ENCODE results near the gene IDH2. TPM values are rescaled to one million over a fixed set of nuclear protein-coding genes. Genes with fewer than 3 reads are reported as not detected.

Gene IDH2
- total and polyA plus RNA-seq, 2 of the 4 experiments (the other 2 are of a cell fraction) = 84.9 to 118 TPM

DNA sequence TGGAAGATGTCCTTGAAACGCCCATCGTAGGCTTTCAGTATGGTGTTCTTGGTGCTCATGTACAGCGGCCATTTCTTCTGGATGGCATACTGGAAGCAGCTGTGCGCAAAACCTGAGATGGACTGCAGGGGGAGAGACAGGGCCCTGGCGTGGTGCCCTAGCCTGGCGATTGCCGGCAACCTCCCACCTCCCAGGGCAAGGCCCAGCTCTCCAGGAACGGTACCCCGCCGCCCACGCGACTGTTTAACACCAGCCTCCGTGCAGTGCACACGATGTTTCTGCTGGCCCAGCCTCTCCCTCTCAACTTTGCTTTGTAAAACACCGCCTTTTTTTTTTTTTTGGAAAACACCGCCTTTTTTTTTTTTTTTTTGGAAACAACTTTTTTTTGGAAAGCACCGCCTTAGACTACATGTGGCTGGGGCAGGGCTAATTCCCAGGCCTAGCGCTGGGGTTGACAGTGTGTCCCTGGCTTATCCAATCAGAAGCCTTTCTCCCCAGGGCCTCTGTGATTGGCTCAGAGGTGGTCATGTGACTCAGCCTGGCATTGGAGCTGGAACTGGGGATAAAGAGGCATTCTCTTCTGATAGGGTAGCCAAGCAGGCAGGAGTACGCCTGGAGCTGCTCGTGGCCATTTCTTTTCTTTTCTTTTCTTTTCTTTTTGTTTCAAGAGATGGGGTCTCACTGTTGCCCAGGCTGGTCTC is 14.7 kb downstream of the IDH2 start:
- H3K14ac ChIP-seq (replicated peaks; ENCODE audit: low read depth, low read length) = no peak overlapping the region
- no peak overlapping the region for H3K23ac ChIP-seq (ENCODE audit: low read depth, low read length)
- no peak overlapping the region for H2AFZ ChIP-seq (replicated peaks; ENCODE audit: low read length, poor library complexity)
- no peak overlapping the region for H2AK5ac ChIP-seq (ENCODE audit: low read depth, low read length)
- H4K20me1 ChIP-seq (ENCODE audit: insufficient read depth, low read length) = peaks cover 12% of the 10 kb centered on the region; the same call in 1 of the 2 replicates
- H4K8ac ChIP-seq (ENCODE audit: low read depth in 2 of 2, low read length in 2 of 2) = no peak overlapping the region
- H3K27ac ChIP-seq (ENCODE audit: insufficient read depth, low read length) = no peak overlapping the region
- ChIA-PET POLR2A (ENCODE audit: unreplicated experiment) (no interaction called here), CTCF (interaction anchor here (0.7 to 1.6 kb wide), 2 partner anchors 16 to 134 kb away, joined by 3 to 4 read pairs; no protein-coding TSS in a partner anchor)
- peaks cover 54% of the 10 kb centered on the region for H3K36me3 ChIP-seq (ENCODE audit: control insufficient read depth, insufficient read depth, low read length)
- H3K27me3 ChIP-seq (ENCODE audit: control insufficient read depth, insufficient read depth, low read length) = no peaks in the 10 kb centered on the region
- H2BK5ac ChIP-seq (ENCODE audit: low read depth, low read length, poor library complexity, severe bottlenecking) = no peak overlapping the region
- in situ Hi-C loops (cut with MboI; ENCODE audit: low sequenced_read_pairs) (no loop called here), intact Hi-C loops (cut with micrococcal nuclease) (loop anchor here (5.0 to 10.0 kb wide), 2 partner anchors 137 to 345 kb away; no protein-coding TSS in a partner anchor), dilution Hi-C loops (cut with HindIII; ENCODE audit: low sequenced_read_pairs, unreplicated experiment) (no loop called here)
- no peak overlapping the region for H2BK120ac ChIP-seq (ENCODE audit: low read depth, low read length)
- H4K5ac ChIP-seq (ENCODE audit: low read depth, low read length) = no peak overlapping the region
- H3K9me1 ChIP-seq (ENCODE audit: insufficient read depth, low read length) = peaks cover 3% of the 10 kb centered on the region; the same call in 1 of the 2 replicates
- H3K4me2 ChIP-seq (ENCODE audit: low read depth, low read length) = no peak overlapping the region
- no peak overlapping the region for H3K18ac ChIP-seq (ENCODE audit: low read depth, low read length)
- TF ChIP-seq RAD21 (IDR thresholded peaks at IDR 0.05; ENCODE audit: low read length) (peak; percentile 22; the same call in 1 of the 2 replicates), CEBPB (IDR thresholded peaks at IDR 0.05; ENCODE audit: low read depth, low read length) (no peak), SMC3 (IDR thresholded peaks at IDR 0.05; ENCODE audit: low read depth, low read length) (0 out of 2 replicates have a peak, but pooled peaks have one; percentile 8)
- TF ChIP-seq, protein P1, sequence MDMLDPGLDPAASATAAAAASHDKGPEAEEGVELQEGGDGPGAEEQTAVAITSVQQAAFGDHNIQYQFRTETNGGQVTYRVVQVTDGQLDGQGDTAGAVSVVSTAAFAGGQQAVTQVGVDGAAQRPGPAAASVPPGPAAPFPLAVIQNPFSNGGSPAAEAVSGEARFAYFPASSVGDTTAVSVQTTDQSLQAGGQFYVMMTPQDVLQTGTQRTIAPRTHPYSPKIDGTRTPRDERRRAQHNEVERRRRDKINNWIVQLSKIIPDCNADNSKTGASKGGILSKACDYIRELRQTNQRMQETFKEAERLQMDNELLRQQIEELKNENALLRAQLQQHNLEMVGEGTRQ (IDR thresholded peaks at IDR 0.05; ENCODE audit: low read depth, low read length) = peak; percentile 78
- TF ChIP-seq, protein P2, sequence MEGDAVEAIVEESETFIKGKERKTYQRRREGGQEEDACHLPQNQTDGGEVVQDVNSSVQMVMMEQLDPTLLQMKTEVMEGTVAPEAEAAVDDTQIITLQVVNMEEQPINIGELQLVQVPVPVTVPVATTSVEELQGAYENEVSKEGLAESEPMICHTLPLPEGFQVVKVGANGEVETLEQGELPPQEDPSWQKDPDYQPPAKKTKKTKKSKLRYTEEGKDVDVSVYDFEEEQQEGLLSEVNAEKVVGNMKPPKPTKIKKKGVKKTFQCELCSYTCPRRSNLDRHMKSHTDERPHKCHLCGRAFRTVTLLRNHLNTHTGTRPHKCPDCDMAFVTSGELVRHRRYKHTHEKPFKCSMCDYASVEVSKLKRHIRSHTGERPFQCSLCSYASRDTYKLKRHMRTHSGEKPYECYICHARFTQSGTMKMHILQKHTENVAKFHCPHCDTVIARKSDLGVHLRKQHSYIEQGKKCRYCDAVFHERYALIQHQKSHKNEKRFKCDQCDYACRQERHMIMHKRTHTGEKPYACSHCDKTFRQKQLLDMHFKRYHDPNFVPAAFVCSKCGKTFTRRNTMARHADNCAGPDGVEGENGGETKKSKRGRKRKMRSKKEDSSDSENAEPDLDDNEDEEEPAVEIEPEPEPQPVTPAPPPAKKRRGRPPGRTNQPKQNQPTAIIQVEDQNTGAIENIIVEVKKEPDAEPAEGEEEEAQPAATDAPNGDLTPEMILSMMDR (conservative IDR thresholded peaks at IDR 0.05; ENCODE audit: low read depth, low read length) = peak; percentile 31; the same call in 1 of the 2 replicates
- BruUV-seq (replicated peaks) = no TSS peak
- no peak for ATAC-seq (ENCODE audit: low read depth)
- H3K9ac ChIP-seq (ENCODE audit: low read depth, low read length) = no peak overlapping the region
- H2BK15ac ChIP-seq (ENCODE audit: low read depth, low read length) = no peak overlapping the region
- no peak overlapping the region for H2BK20ac ChIP-seq (ENCODE audit: low read depth, low read length)
- H3K4me1 ChIP-seq (ENCODE audit: control insufficient read depth, insufficient read depth, low read length) = no peaks in the 10 kb centered on the region
- H3K4ac ChIP-seq (ENCODE audit: low read depth, low read length) = no peak overlapping the region
- no peak overlapping the region for H2AK9ac ChIP-seq (replicated peaks; ENCODE audit: low read depth, low read length, poor library complexity)
- H3K9me3 ChIP-seq (ENCODE audit: control insufficient read depth, insufficient read depth, low read length) = no peaks in the 10 kb centered on the region
- peak; percentile 36 for DNase-seq
- no peak overlapping the region for H3K4me3 ChIP-seq (ENCODE audit: insufficient read depth, low read depth, low read length)
- H4K91ac ChIP-seq (ENCODE audit: insufficient read depth, low read depth, low read length) = no peak overlapping the region
- H3K56ac ChIP-seq (ENCODE audit: extremely low read depth, insufficient read depth, low read length) = no peak overlapping the region
- WGBS, 2 experiments (ENCODE audit: extremely low coverage in 2 of 2, insufficient read length in 1 of 2) = 100% methylated on average over 5 of the region's 20 CpGs; no CpG with 5 or more reads in 1 of the 2 experiments
- peaks cover 9 to 32% of the 10 kb centered on the region in 2 experiments for H3K79me1 ChIP-seq (ENCODE audit: low read depth in 1 of 2, low read length in 2 of 2)
